Adrenal gland (tissue), 12 donors: ENCODE data around the gene OSTC. TPM values are rescaled to one million over a fixed set of nuclear protein-coding genes. Genes with fewer than 3 reads are reported as not detected.

Experiments used
- DNase-seq, 7 donors: peaks; one replicate each; pipeline ENCODE4 v3.0.0-alpha.2; 2019 to 2020
- H3K27ac ChIP-seq, 5 donors: fragments of 200-600 bp; sonication (generic) in 4 of 5; 1 replicate in 3 of 5; 2 replicates in 2 of 5; pipeline versions ENCODE4 v1.5.1 to v1.8.0; 2016 to 2020; ENCODE audit warnings: mild to moderate bottlenecking in 1 of 5
- H3K27me3 ChIP-seq: fragments of 200-600 bp; 2 replicates; pipeline ENCODE4 v1.8.0; 2021
- H3K36me3 ChIP-seq, 2 donors: fragments of 200-600 bp; replicated peaks in 1 of 2; 1 replicate in 1 of 2; 2 replicates in 1 of 2; pipeline versions ENCODE4 v1.5.1 to v1.8.0; 2018 to 2022
- H3K4me1 ChIP-seq, 2 donors: fragments of 200-600 bp; replicated peaks in 1 of 2; 1 replicate in 1 of 2; 2 replicates in 1 of 2; pipeline versions ENCODE4 v1.5.1 to v1.8.0; 2018 to 2021
- H3K4me3 ChIP-seq, 4 donors: fragments of 200-600 bp; sonication (generic) in 3 of 4; one replicate each; pipeline ENCODE4 v1.5.1; 2016 to 2018
- H3K9me3 ChIP-seq, 3 donors: fragments of 200-600 bp; sonication (generic) in 1 of 3; replicated peaks in 1 of 3; 1 replicate in 2 of 3; 2 replicates in 1 of 3; pipeline versions ENCODE4 v1.5.1 to v1.8.0; 2016 to 2021
- CTCF ChIP-seq, 6 experiments: fragments of 450-650 bp in 4 of 6; fragments of 200-600 bp in 2 of 6; sonication (generic) in 1 of 6; IDR thresholded peaks; 1 replicate in 5 of 6; 2 replicates in 1 of 6; pipeline versions ENCODE4 v1.5.1 to v1.8.0; 2016 to 2021; ENCODE audit warnings: antibody characterized with exemption in 6 of 6, mild to moderate bottlenecking in 2 of 6, moderate library complexity in 1 of 6
- POLR2A ChIP-seq, 2 donors: fragments of 450-650 bp; IDR thresholded peaks; one replicate each; pipeline ENCODE4 v1.6.1; 2017; ENCODE audit warnings: antibody characterized with exemption in 2 of 2, mild to moderate bottlenecking in 2 of 2, moderate library complexity in 1 of 2
- WGBS, 4 donors: extraction: QIAGEN DNeasy Blood & Tissue Kit in 2 of 4; methylation state at CpG; one replicate each; pipeline versions ENCODE4 v1.1.5 to v1.1.7; 2013 to 2017; 5-methylcytosine and 5-hydroxymethylcytosine counted together
- intact Hi-C, 2 donors: fragments of 100-400 bp; cut with DNase I; formaldehyde crosslinking; loops; one replicate each; pipeline versions ENCODE4 v1.14.1 to v1.15.0; 2022 to 2023
- polyA plus RNA-seq, 3 donors: library from polyadenylated mRNA; stranded (reverse); fragments of 200-250 nt in 2 of 3; fragments of 350-450 nt in 1 of 3; fragmentation: Illumina TruSeq in 1 of 3; extraction: RNeasy Lipid Tissue Mini Kit (QIAGEN cat#74804) in 1 of 3; gene quantifications; one replicate each; pipeline ENCODE4 v1.2.3, GENCODE V29; 2013 to 2014
- total RNA-seq, 9 donors: library from RNA; depleted of rRNA in 4 of 9; stranded (reverse); fragments of >200 nt in 4 of 9; fragments of 120-200 nt in 1 of 9; fragmentation: NEBNext Ultra II Directional in 1 of 9; extraction: Animal tissue kit (Norgen Biotek cat#: 25700) in 1 of 9; gene quantifications; one replicate each; pipeline versions ENCODE4 v1.1.0 to v1.2.4, GENCODE V29; 2013 to 2023
- donor health status: healthy with polysubstance abuse.
- donor health status: Bipolar disorder and iron deficiency.
- donor health status: DM: yes; HTN: yes; CAD: no.
- donor health status: DM: no; HTN: no; CAD: no.
- donor health status: DM: no; HTN: no; CAD: no.
- donor health status: DM: yes; HTN: yes; CAD: no.

OSTC gene
- total and polyA plus RNA-seq, 12 donors, result 50.4 to 297 (median 75.7) TPM

GRCh38 chr4:108619372-108620100 is 30.9 kb upstream of the OSTC start:
- H3K27ac ChIP-seq, result peak overlapping the region in 3 of 5 donors; percentile 22 to 79 (median 66)
- no peaks in the 10 kb centered on the region for H3K9me3 ChIP-seq
- peaks cover 5 to 33% of the 10 kb centered on the region in 2 donors for H3K4me1 ChIP-seq
- TF ChIP-seq CTCF (IDR thresholded peaks at IDR 0.05) (no peak), POLR2A (IDR thresholded peaks at IDR 0.05) (no peak)
- no peak for DNase-seq
- H3K27me3 ChIP-seq, result no peaks in the 10 kb centered on the region
- H3K36me3 ChIP-seq, result peaks cover 0 to 27% of the 10 kb centered on the region in 2 donors
- WGBS, 4 donors, result 75 to 78% (median 77%) methylated on average over 7 of the region's 7 CpGs
- intact Hi-C loops, result no loop called here
- peak overlapping the region in 2 of 4 donors; percentile 81 for H3K4me3 ChIP-seq

- no peak for TF ChIP-seq CTCF (IDR thresholded peaks at IDR 0.05)
- TF ChIP-seq POLR2A (IDR thresholded peaks at IDR 0.05), result peak; percentile 87 to 92
- Histone ChIP-seq H3K4me1 (peaks cover 5 to 33% of the 10 kb centered on the region in 2 donors), H3K27me3 (no peaks in the 10 kb centered on the region), H3K36me3 (peaks cover 0 to 34% of the 10 kb centered on the region in 2 donors), H3K9me3 (no peaks in the 10 kb centered on the region), H3K27ac (peak within 1 kb of the TSS; percentile 2 to 87 (median 78)), H3K4me3 (peak within 1 kb of the TSS; percentile 56 to 81 (median 76))
- DNase-seq, result peak; percentile 96 to 99 (median 99)
- 0 to 1% (median 0%) methylated on average over 21 to 32 of the region's 32 CpGs for WGBS, 4 donors
- intact Hi-C loops, result no loop called here
These were observed 30.1 kb upstream of the OSTC start, which contains the start of gene RPL34 for GRCh38 chr4:108620101-108620932. TSS of gene RPL34 (plus strand) at chr4:108620576. CDS start at chr4:108621960, 1,384 bp downstream.

- peak overlapping the region; percentile 56 to 81 (median 76) for H3K4me3 ChIP-seq
- H3K36me3 ChIP-seq, result peaks cover 0 to 43% of the 10 kb centered on the region in 2 donors
- H3K27me3 ChIP-seq, result no peaks in the 10 kb centered on the region
- intact Hi-C loops, result no loop called here
- WGBS, 4 donors, result 6 to 8% (median 7%) methylated on average over 23 of the region's 23 CpGs
- H3K4me1 ChIP-seq, result peaks cover 5 to 33% of the 10 kb centered on the region in 2 donors
- peak overlapping the region; percentile 2 to 87 (median 78) for H3K27ac ChIP-seq
- no peak for DNase-seq
- TF ChIP-seq CTCF (IDR thresholded peaks at IDR 0.05), result no peak
- no peak for TF ChIP-seq POLR2A (IDR thresholded peaks at IDR 0.05)
- H3K9me3 ChIP-seq, result no peaks in the 10 kb centered on the region
These were observed 29.2 kb upstream of the OSTC start for GRCh38 chr4:108620933-108621905.
